ENCODE data around the gene ARHGEF19. TPM values are rescaled to one million over a fixed set of nuclear protein-coding genes. Genes with fewer than 3 reads are reported as not detected.
A peak's percentile ranks its signal among the peaks of the same experiment; 100 is the strongest.

The ARHGEF19 gene
- total and polyA plus RNA-seq, 3 experiments from 2014 or later: 6.8 to 12.7 (median 7.8) TPM

DNA sequence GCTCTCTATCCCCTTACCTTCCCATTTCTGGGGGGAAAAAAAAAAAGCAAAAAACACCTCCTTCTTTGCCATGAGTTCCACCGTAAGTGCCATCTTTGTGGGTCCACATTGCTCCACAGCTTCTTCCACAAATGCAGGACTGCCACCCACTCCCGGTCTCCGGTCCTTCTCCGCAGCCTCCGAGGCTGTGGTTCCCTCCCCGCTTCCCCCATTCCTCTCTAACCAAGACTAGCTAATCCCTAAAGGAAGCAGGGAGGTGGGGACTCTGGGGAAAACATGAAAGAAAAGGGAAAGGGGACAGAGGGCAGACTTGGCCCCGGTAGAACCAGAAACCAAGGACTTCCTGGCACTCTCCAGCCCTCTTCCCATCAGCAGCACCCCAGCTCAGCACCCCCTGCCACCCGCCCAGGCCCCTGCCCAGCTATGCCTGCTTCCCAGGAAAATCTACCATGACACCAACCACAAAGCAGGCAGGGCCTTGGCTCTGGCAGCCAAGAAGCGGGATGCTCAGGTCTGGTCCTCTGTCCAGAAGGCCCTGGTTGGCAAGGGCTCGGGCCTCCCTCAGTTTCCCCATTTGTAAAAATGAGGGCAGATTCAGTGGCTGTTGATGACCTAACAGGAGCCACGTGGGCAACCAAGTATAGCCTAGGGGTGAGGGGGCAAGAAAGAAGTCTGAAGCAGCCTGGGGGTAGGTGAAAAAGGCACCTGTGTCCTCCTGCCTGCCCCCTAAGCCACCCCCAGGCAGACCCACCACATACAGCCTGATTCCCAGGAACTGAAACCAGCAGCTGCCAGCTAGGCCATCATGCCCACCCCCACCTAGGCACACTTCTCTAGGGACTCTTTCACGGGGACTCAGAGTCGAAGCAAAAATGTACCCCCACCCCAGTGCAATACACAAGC, 59.1 kb downstream of the ARHGEF19 start:
- H3K4me1 Mint-ChIP-seq: peaks cover 22 to 41% (median 25%) of the 10 kb centered on the region in 3 donors
- H3K27ac ChIP-seq (ENCODE audit: low read depth, low read length): no peak overlapping the region
- CTCF ChIA-PET: interaction anchor here (0.8 to 1.2 kb wide), 2 partner anchors 9 to 14 kb away, joined by 4 read pairs; no protein-coding TSS in a partner anchor
- POLR2A ChIA-PET: interaction anchor here (0.6 kb wide), 2 partner anchors 10 to 55 kb away, joined by 3 to 5 read pairs; no protein-coding TSS in a partner anchor
- H3K27me3 Mint-ChIP-seq: peaks cover 13 to 15% of the 10 kb centered on the region in 2 donors
- no peak for DNase-seq
- H3K27me3 ChIP-seq (ENCODE audit: insufficient read depth, low read length, poor library complexity, severe bottlenecking): peaks cover 33% of the 10 kb centered on the region
- H3K9me3 ChIP-seq (ENCODE audit: low read length): no peaks in the 10 kb centered on the region
- H3K9me3 Mint-ChIP-seq: no peaks in the 10 kb centered on the region
- peak overlapping the region in 1 of 8 donors; percentile 47 for H3K27ac Mint-ChIP-seq
- H3K36me3 Mint-ChIP-seq: no peaks in the 10 kb centered on the region
- no peak overlapping the region for H3K4me3 Mint-ChIP-seq
- peaks cover 65% of the 10 kb centered on the region for H3K4me1 ChIP-seq (ENCODE audit: insufficient read depth, low read length)
- no peak overlapping the region for H3K4me3 ChIP-seq (ENCODE audit: low read length)
- no peaks in the 10 kb centered on the region for H3K36me3 ChIP-seq (ENCODE audit: insufficient read depth, low read length)

DNA sequence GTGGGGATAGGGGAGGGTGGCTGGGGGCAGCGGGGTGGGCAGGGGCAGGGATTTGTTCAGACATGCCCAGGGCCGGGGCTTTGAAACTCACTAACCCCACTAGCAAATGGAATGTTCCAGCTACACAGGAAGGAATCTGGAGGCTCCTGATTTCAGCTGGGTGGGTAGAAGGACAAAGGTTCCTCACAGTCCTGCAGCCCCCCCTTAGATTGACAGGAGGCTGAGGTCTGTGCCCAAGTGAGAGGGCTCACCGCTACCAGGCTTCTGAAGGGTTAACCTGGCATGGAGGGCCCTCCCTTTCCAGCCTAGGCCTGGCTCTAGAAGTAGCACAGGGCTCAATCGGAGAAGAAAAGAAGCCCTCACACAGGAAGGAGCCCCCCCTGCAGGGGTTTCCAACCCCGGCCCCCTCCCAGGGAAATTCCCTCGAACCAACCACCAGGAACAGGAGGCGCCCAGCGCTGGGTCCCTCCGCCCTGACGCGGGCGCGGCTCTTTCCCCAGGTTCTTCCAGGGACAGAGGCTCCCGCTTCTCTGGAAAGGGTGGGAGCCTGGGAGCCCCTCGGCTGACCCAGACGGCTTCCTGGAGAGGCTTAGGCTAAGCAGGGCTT, 59.9 kb downstream of the ARHGEF19 start:
- Mint-ChIP-seq H3K4me3 (no peak overlapping the region), H3K27ac (no peak overlapping the region), H3K9me3 (no peaks in the 10 kb centered on the region), H3K27me3 (peaks cover 15% of the 10 kb centered on the region in 2 donors), H3K4me1 (peaks cover 15 to 34% (median 18%) of the 10 kb centered on the region in 3 donors), H3K36me3 (no peaks in the 10 kb centered on the region)
- Histone ChIP-seq H3K27me3 (ENCODE audit: insufficient read depth, low read length, poor library complexity, severe bottlenecking) (peaks cover 33% of the 10 kb centered on the region), H3K4me3 (ENCODE audit: low read length) (no peak overlapping the region), H3K9me3 (ENCODE audit: low read length) (no peaks in the 10 kb centered on the region), H3K27ac (ENCODE audit: low read depth, low read length) (no peak overlapping the region), H3K36me3 (ENCODE audit: insufficient read depth, low read length) (no peaks in the 10 kb centered on the region), H3K4me1 (ENCODE audit: insufficient read depth, low read length) (peaks cover 57% of the 10 kb centered on the region)
- ChIA-PET POLR2A (interaction anchor here (0.6 kb wide), 2 partner anchors 11 to 55 kb away, joined by 3 to 5 read pairs; no protein-coding TSS in a partner anchor), CTCF (no interaction called here)
- no peak for DNase-seq

DNA sequence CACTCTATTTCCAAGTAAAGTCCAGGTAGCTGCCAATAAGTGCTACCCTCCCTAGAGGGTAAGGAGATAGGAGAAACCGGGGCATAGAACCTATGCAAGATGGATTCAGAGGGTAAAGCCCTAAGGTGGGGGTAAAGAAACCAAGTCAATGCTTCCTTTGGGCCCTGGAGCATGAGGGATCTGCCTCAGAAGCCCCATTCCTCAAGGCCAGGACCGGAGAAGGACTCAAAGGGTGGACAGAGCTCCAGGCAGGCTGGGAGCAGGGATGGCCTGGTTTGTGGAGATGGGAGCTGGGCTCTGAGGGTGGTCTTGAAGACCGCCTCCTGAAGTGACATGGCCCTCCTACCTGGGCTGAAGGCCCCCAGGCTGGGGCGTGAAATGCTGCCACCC, 60.5 kb downstream of the ARHGEF19 start:
- Mint-ChIP-seq H3K4me1 (peaks cover 9 to 28% (median 12%) of the 10 kb centered on the region in 3 donors), H3K27ac (peak overlapping the region in 2 of 8 donors; percentile 47 to 70), H3K36me3 (no peaks in the 10 kb centered on the region), H3K4me3 (no peak overlapping the region), H3K9me3 (no peaks in the 10 kb centered on the region), H3K27me3 (peaks cover 15% of the 10 kb centered on the region in 2 donors)
- CTCF ChIA-PET: no interaction called here
- Histone ChIP-seq H3K36me3 (ENCODE audit: insufficient read depth, low read length) (no peaks in the 10 kb centered on the region), H3K27me3 (ENCODE audit: insufficient read depth, low read length, poor library complexity, severe bottlenecking) (peaks cover 33% of the 10 kb centered on the region), H3K27ac (ENCODE audit: low read depth, low read length) (no peak overlapping the region), H3K4me3 (ENCODE audit: low read length) (no peak overlapping the region), H3K9me3 (ENCODE audit: low read length) (no peaks in the 10 kb centered on the region), H3K4me1 (ENCODE audit: insufficient read depth, low read length) (peaks cover 51% of the 10 kb centered on the region)
- DNase-seq: no peak
- POLR2A ChIA-PET: no interaction called here

DNA sequence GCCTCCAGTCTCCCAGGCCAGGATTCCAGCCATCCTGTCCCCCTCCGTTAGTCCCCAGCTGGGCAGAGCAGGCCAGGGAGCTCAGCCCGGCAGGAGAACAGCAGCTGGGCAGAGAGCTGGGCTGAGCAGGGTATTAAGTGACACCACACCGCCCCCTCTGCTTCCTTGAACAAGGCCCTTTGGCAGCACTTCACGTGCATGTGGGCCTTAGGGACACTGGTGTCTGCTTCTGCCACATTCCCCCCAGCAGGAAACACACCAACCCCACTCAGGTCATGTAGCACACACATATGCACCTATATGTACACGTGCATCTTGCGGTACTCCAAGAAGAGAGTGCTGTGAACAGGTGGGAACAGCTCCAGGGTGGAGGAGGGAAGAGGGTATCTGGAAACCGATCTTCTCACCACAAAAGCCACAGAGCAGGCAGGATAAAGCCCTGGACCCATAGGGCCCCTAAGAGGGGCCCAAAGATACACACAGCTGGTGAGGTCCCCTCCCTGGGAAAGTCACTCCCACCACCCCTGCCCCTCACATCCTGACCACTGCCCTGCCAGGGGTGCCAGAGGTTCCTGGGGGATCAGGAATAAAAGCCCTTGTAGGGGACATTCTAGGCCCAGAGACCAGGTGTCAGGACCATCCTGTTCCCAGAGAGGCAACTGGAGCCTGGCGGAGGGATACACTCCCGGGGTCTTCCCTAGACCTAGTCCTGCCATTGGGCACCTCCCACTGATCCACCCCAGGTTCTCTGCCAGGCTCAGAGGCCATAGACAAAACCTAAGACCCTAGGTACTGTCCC, 61.1 kb downstream of the ARHGEF19 start:
- no peaks in the 10 kb centered on the region for H3K9me3 Mint-ChIP-seq
- Histone ChIP-seq H3K4me3 (ENCODE audit: low read length) (no peak overlapping the region), H3K36me3 (ENCODE audit: insufficient read depth, low read length) (no peaks in the 10 kb centered on the region), H3K27ac (ENCODE audit: low read depth, low read length) (no peak overlapping the region), H3K9me3 (ENCODE audit: low read length) (no peaks in the 10 kb centered on the region), H3K4me1 (ENCODE audit: insufficient read depth, low read length) (peaks cover 45% of the 10 kb centered on the region), H3K27me3 (ENCODE audit: insufficient read depth, low read length, poor library complexity, severe bottlenecking) (peaks cover 33% of the 10 kb centered on the region)
- peak overlapping the region in 3 of 8 donors; percentile 33 to 70 (median 47) for H3K27ac Mint-ChIP-seq
- H3K4me1 Mint-ChIP-seq: peaks cover 3 to 22% (median 9%) of the 10 kb centered on the region in 3 donors
- H3K27me3 Mint-ChIP-seq: peaks cover 15% of the 10 kb centered on the region in 2 donors
- H3K36me3 Mint-ChIP-seq: no peaks in the 10 kb centered on the region
- no peak overlapping the region for H3K4me3 Mint-ChIP-seq
- ChIA-PET CTCF (no interaction called here), POLR2A (no interaction called here)
- no peak for DNase-seq

DNA sequence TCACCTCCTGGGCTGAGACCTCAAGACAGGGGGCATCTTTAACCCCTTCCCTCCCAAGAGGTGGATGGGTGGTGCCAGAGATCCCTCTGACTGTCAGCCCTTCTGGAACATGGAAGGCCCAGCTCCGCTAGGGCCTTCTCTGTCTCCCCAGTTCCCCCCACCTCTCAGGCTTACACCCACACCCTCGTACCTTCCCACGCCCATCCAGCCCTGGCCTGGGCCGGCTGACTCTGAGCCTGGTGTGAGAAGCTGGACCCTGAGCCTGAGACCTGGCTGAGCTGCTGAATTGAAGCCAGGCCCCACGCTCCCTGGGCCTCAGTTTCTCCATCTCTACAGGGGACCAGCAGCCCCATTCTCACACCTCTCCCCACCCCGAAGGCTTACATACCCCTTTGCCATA, 61.9 kb downstream of the ARHGEF19 start:
- Mint-ChIP-seq H3K27ac (no peak overlapping the region), H3K27me3 (peaks cover 12 to 15% of the 10 kb centered on the region in 2 donors), H3K4me3 (peak overlapping the region in 1 of 7 donors; percentile 32), H3K9me3 (no peaks in the 10 kb centered on the region), H3K4me1 (peaks cover 0 to 15% (median 7%) of the 10 kb centered on the region in 3 donors), H3K36me3 (no peaks in the 10 kb centered on the region)
- CTCF ChIA-PET: no interaction called here
- Histone ChIP-seq H3K4me1 (ENCODE audit: insufficient read depth, low read length) (peaks cover 39% of the 10 kb centered on the region), H3K9me3 (ENCODE audit: low read length) (no peaks in the 10 kb centered on the region), H3K4me3 (ENCODE audit: low read length) (no peak overlapping the region), H3K27me3 (ENCODE audit: insufficient read depth, low read length, poor library complexity, severe bottlenecking) (peaks cover 33% of the 10 kb centered on the region), H3K36me3 (ENCODE audit: insufficient read depth, low read length) (no peaks in the 10 kb centered on the region), H3K27ac (ENCODE audit: low read depth, low read length) (no peak overlapping the region)
- POLR2A ChIA-PET: no interaction called here
- no peak for DNase-seq

DNA sequence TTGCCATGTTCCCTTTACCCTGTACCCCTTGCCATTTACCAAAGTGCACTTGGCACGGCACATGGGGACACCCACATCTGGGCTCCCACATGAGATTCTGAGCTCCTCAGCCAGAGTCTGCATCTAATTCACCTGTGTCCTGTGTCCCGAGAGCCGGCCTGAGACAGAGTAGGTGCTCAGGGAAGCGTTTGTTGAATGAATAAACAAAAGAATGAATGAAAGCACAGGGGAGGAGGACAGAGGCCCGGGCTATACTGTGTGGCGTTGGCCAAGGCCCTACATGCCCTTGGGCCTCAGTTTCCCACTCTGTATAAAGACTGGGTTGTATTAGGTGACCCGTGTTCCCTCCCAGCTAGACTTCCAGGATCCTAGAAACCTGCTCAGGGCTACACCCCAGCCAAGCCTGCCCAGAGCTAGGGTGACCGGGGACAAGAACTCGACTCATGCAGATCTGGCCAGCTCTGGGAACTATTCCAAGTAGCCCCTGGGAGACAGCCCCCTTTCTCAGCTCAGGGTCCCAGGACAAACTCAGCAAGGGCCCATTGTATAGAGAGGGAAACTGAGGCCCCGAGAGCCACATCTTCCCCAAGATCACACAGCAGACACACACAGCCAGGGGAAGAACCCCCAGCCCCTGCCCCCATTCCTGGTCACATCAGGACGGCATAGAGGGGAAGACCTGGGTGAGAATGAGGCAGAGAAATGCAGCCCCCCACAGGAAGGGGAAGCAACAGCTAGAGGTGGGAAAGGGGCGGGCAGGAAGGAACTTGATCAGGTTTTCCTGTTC, 62.6 kb downstream of the ARHGEF19 start:
- CTCF ChIA-PET: no interaction called here
- Histone ChIP-seq H3K36me3 (ENCODE audit: insufficient read depth, low read length) (no peaks in the 10 kb centered on the region), H3K4me1 (ENCODE audit: insufficient read depth, low read length) (peaks cover 34% of the 10 kb centered on the region), H3K9me3 (ENCODE audit: low read length) (no peaks in the 10 kb centered on the region), H3K27me3 (ENCODE audit: insufficient read depth, low read length, poor library complexity, severe bottlenecking) (peaks cover 30% of the 10 kb centered on the region), H3K27ac (ENCODE audit: low read depth, low read length) (no peak overlapping the region), H3K4me3 (ENCODE audit: low read length) (no peak overlapping the region)
- H3K36me3 Mint-ChIP-seq: no peaks in the 10 kb centered on the region
- no peaks in the 10 kb centered on the region for H3K9me3 Mint-ChIP-seq
- POLR2A ChIA-PET: no interaction called here
- peak overlapping the region in 1 of 7 donors; percentile 32 for H3K4me3 Mint-ChIP-seq
- H3K27me3 Mint-ChIP-seq: peaks cover 10 to 15% of the 10 kb centered on the region in 2 donors
- peak overlapping the region in 2 of 8 donors; percentile 29 to 68 for H3K27ac Mint-ChIP-seq
- H3K4me1 Mint-ChIP-seq: peaks cover 0 to 11% (median 6%) of the 10 kb centered on the region in 3 donors
- DNase-seq: no peak

DNA sequence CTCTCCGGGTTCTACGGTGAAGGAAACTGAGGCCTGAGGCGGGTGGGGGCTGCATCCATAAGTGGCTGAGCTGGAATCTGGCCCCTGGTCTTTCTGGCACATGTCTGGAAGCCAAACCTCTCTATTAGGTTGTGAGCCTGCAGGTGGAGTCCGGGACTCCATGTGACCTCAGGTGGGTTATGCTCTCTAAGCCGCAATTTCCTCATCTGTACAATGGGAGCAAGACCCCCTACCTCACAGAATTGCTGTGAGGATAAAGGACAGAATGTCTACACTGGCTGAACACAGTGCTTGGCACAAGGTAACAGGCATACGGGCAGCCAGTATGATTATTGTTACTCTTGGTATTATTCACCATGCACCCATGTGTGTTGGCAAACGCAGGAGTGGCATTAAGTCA, 63.3 kb downstream of the ARHGEF19 start:
- POLR2A ChIA-PET: no interaction called here
- no peak overlapping the region for H3K27ac Mint-ChIP-seq
- DNase-seq: no peak
- H3K4me3 Mint-ChIP-seq: no peak overlapping the region
- H3K9me3 Mint-ChIP-seq: no peaks in the 10 kb centered on the region
- H3K4me1 Mint-ChIP-seq: peaks cover 0 to 5% (median 4%) of the 10 kb centered on the region in 3 donors
- Histone ChIP-seq H3K27ac (ENCODE audit: low read depth, low read length) (no peak overlapping the region), H3K27me3 (ENCODE audit: insufficient read depth, low read length, poor library complexity, severe bottlenecking) (peaks cover 22% of the 10 kb centered on the region), H3K4me3 (ENCODE audit: low read length) (no peak overlapping the region), H3K4me1 (ENCODE audit: insufficient read depth, low read length) (peaks cover 26% of the 10 kb centered on the region), H3K36me3 (ENCODE audit: insufficient read depth, low read length) (no peaks in the 10 kb centered on the region), H3K9me3 (ENCODE audit: low read length) (no peaks in the 10 kb centered on the region)
- H3K36me3 Mint-ChIP-seq: no peaks in the 10 kb centered on the region
- CTCF ChIA-PET: no interaction called here
- peaks cover 10 to 19% of the 10 kb centered on the region in 2 donors for H3K27me3 Mint-ChIP-seq

Measured in CD8-positive, alpha-beta memory T cell (primary cell).